HepG2 (cell line): ENCODE measurements around the gene CRISPLD2. TPM values are rescaled to one million over a fixed set of nuclear protein-coding genes. Genes with fewer than 3 reads are reported as not detected.

Experiments
- BCL6 ChIP-seq: IDR thresholded peaks from 2 replicates; pipeline ENCODE4 v1.6.1; 2016; ENCODE audit warnings: missing genetic modification reagents, missing compliant biosample characterization
- FIP1L1 ChIP-seq: fragments of 200-400 bp; formaldehyde crosslinking; IDR thresholded peaks from 2 replicates; pipeline ENCODE4 v1.6.1; 2018; ENCODE audit warnings: low read depth, mild to moderate bottlenecking, low read length, moderate library complexity, borderline replicate concordance; ENCODE audit not compliant: insufficient read depth
- MED8 ChIP-seq: sonication (generic); formaldehyde crosslinking; IDR thresholded peaks from 2 replicates; pipeline ENCODE4 v1.8.1; 2023; ENCODE audit warnings: mild to moderate bottlenecking, missing genetic modification reagents; ENCODE audit not compliant: insufficient replicate concordance
- RXRB ChIP-seq: IDR thresholded peaks from 2 replicates; pipeline ENCODE4 v1.6.1; 2016; ENCODE audit warnings: borderline replicate concordance, missing genetic modification reagents, missing compliant biosample characterization
- SAP130 ChIP-seq: IDR thresholded peaks from 2 replicates; pipeline ENCODE4 v1.6.1; 2016; ENCODE audit warnings: low read depth
- SMARCC2 ChIP-seq: fragments of 450-650 bp; IDR thresholded peaks from 2 replicates; pipeline ENCODE4 v1.6.1; 2017; ENCODE audit warnings: antibody characterized with exemption, mild to moderate bottlenecking
- SOX13 ChIP-seq, 3 experiments: fragments of 450-650 bp in 1 of 3; sonication (generic) in 1 of 3; formaldehyde crosslinking in 1 of 3; IDR thresholded peaks in 2 of 3; conservative IDR thresholded peaks in 1 of 3; 2 replicates each; pipeline versions ENCODE4 v1.5.0 to v1.6.1; 2016 to 2020; ENCODE audit warnings: antibody characterized with exemption in 1 of 3, mild to moderate bottlenecking in 1 of 3, missing compliant biosample characterization in 1 of 3, missing genetic modification reagents in 1 of 3, moderate library complexity in 1 of 3
- SRSF4 ChIP-seq: fragments of 200-400 bp; formaldehyde crosslinking; IDR thresholded peaks from one replicate; pipeline ENCODE4 v1.6.1; 2018; ENCODE audit warnings: mild to moderate bottlenecking, low read depth, low read length, moderate library complexity; ENCODE audit not compliant: poor library complexity, severe bottlenecking
- TGIF2 ChIP-seq: IDR thresholded peaks from 2 replicates; pipeline ENCODE4 v1.6.1; 2016; ENCODE audit warnings: control low read depth, missing compliant biosample characterization
- ZBTB21 ChIP-seq: sonication (generic); formaldehyde crosslinking; IDR thresholded peaks from 2 replicates; pipeline ENCODE4 v1.4.0; 2020; ENCODE audit warnings: missing genetic modification reagents
- ZNF879 ChIP-seq: sonication (generic); formaldehyde crosslinking; IDR thresholded peaks from 2 replicates; pipeline ENCODE4 v1.8.1; 2023; ENCODE audit warnings: missing genetic modification reagents
- polyA plus RNA-seq, 8 experiments: library from polyadenylated mRNA; depleted of rRNA in 3 of 8; stranded (reverse) in 7 of 8; unstranded in 1 of 8; fragments of >200 nt; fragmentation: Illumina TruSeq in 4 of 8; extraction: Trizol in 4 of 8; gene quantifications; 2 replicates each; pipeline versions ENCODE4 v1.2.1 to v1.2.3, GENCODE V29; 2011 to 2016; ENCODE audit warnings: low read depth in 4 of 8, missing spikeins in 1 of 8, mixed read lengths in 1 of 8; ENCODE audit not compliant: insufficient read depth in 1 of 8
- total RNA-seq, 5 experiments: library from RNA; depleted of rRNA; stranded (reverse); fragments of >200 nt; fragmentation: Illumina TruSeq; extraction: Trizol; gene quantifications; 2 replicates each; pipeline ENCODE4 v1.2.3, GENCODE V29; 2016; ENCODE audit warnings: low read depth in 1 of 5
- TF ChIP-seq, protein P1 (sequence below), 2 experiments: sonication (generic) in 1 of 2; formaldehyde crosslinking in 1 of 2; IDR thresholded peaks; 2 replicates each; pipeline versions ENCODE4 v1.6.1 to v1.9.0; 2014 to 2022; ENCODE audit warnings: antibody characterized with exemption in 1 of 2, borderline replicate concordance in 1 of 2, inconsistent platforms in 1 of 2, low read depth in 1 of 2, missing genetic modification reagents in 1 of 2
- TF ChIP-seq, protein P2 (sequence below): sonication (generic); formaldehyde crosslinking; IDR thresholded peaks from 2 replicates; pipeline ENCODE4 v1.8.0; 2022; ENCODE audit warnings: mild to moderate bottlenecking, missing genetic modification reagents, moderate library complexity
- TF ChIP-seq, protein P3 (sequence below): sonication (generic); formaldehyde crosslinking; IDR thresholded peaks from 2 replicates; pipeline ENCODE4 v1.4.0; 2020; ENCODE audit warnings: mild to moderate bottlenecking, missing genetic modification reagents
- TF ChIP-seq, protein P4 (sequence below): sonication (generic); formaldehyde crosslinking; conservative IDR thresholded peaks from 2 replicates; pipeline ENCODE4 v1.4.0; 2020; ENCODE audit warnings: missing genetic modification reagents
- TF ChIP-seq, protein P5 (sequence below): sonication (generic); formaldehyde crosslinking; IDR thresholded peaks from 2 replicates; pipeline ENCODE4 v1.4.0; 2020; ENCODE audit warnings: mild to moderate bottlenecking, low read depth, missing genetic modification reagents

Gene CRISPLD2
- total and polyA plus RNA-seq, 2 of the 13 experiments (the other 11 are each of a cell fraction or from before 2014, with no cell fraction given): 0.04 to 0.31 TPM

DNA sequence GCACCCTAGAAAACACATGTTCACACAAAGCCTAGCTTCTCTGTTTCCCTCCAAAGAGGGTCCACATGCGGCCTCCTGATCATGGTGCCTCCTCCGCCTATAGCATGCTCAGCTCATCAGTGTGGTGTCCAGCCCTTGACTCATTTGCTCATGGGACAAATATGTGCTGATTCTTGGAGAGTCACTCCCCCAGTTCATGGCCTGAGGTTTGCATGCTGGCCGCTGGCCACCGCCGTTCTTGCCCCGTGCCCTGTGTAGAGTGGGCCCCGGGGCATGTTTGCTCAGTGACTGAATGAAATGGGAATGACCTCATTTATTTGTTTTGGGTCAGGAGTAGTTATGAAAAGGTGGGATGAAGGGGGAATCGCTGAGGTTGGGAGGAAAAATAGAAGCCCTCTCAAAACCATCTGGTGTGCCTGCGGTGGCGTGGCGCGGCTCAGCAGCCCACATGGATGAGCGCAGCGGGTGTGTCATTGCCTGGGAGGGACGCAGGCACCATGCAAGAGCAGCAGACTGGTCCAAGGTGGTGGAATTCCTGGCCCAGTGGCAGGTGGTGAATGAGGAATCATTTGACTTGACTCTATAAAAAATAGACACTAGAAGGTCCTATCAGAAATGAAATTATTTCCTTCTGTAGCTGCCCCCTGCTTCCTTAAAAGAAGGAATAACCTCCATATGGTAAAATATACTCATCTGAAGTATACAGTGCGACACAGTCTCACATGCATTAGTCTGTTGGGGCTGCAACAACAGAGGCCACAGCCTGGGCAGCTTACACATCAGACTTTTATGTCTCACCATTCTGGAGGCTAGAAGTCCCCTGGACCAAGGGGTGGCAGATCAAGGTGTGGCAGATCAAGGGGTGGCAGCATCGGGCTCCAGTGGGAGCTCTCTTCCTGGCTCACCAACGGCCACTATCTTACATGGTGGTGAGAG is 31.7 kb downstream of the CRISPLD2 start (continued):
- TF ChIP-seq, protein P1, sequence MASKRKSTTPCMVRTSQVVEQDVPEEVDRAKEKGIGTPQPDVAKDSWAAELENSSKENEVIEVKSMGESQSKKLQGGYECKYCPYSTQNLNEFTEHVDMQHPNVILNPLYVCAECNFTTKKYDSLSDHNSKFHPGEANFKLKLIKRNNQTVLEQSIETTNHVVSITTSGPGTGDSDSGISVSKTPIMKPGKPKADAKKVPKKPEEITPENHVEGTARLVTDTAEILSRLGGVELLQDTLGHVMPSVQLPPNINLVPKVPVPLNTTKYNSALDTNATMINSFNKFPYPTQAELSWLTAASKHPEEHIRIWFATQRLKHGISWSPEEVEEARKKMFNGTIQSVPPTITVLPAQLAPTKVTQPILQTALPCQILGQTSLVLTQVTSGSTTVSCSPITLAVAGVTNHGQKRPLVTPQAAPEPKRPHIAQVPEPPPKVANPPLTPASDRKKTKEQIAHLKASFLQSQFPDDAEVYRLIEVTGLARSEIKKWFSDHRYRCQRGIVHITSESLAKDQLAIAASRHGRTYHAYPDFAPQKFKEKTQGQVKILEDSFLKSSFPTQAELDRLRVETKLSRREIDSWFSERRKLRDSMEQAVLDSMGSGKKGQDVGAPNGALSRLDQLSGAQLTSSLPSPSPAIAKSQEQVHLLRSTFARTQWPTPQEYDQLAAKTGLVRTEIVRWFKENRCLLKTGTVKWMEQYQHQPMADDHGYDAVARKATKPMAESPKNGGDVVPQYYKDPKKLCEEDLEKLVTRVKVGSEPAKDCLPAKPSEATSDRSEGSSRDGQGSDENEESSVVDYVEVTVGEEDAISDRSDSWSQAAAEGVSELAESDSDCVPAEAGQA (IDR thresholded peaks at IDR 0.05; ENCODE audit: low read depth): no peak
- TF ChIP-seq, protein P1 (CRISPR knock-in tag; IDR thresholded peaks at IDR 0.05; ENCODE audit: borderline replicate concordance): 0 out of 2 replicates have a peak, but pooled peaks have one; percentile 23
- TF ChIP-seq ZBTB21 (CRISPR knock-in tag) (no peak), FIP1L1 (no peak), SRSF4 (no peak), ZNF879 (CRISPR knock-in tag) (no peak), SOX13 (IDR thresholded peaks at IDR 0.05) (no peak), SOX13 (CRISPR knock-in tag; conservative IDR thresholded peaks at IDR 0.05 in 1 of 2, IDR thresholded peaks at IDR 0.05 in 1 of 2) (peak in 1 of 2 experiments; percentile 76; a peak in 2 of 4 replicates), SMARCC2 (no peak), BCL6 (CRISPR knock-in tag) (peak; percentile 99), MED8 (CRISPR knock-in tag) (no peak), RXRB (peak; percentile 94), TGIF2 (CRISPR knock-in tag) (peak; percentile 24; the same call in 1 of the 2 replicates), SAP130 (peak; percentile 87)
- TF ChIP-seq, protein P2, sequence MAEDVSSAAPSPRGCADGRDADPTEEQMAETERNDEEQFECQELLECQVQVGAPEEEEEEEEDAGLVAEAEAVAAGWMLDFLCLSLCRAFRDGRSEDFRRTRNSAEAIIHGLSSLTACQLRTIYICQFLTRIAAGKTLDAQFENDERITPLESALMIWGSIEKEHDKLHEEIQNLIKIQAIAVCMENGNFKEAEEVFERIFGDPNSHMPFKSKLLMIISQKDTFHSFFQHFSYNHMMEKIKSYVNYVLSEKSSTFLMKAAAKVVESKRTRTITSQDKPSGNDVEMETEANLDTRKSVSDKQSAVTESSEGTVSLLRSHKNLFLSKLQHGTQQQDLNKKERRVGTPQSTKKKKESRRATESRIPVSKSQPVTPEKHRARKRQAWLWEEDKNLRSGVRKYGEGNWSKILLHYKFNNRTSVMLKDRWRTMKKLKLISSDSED (CRISPR knock-in tag): no peak
- TF ChIP-seq, protein P3, sequence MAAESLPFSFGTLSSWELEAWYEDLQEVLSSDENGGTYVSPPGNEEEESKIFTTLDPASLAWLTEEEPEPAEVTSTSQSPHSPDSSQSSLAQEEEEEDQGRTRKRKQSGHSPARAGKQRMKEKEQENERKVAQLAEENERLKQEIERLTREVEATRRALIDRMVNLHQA: no peak
- TF ChIP-seq, protein P4, sequence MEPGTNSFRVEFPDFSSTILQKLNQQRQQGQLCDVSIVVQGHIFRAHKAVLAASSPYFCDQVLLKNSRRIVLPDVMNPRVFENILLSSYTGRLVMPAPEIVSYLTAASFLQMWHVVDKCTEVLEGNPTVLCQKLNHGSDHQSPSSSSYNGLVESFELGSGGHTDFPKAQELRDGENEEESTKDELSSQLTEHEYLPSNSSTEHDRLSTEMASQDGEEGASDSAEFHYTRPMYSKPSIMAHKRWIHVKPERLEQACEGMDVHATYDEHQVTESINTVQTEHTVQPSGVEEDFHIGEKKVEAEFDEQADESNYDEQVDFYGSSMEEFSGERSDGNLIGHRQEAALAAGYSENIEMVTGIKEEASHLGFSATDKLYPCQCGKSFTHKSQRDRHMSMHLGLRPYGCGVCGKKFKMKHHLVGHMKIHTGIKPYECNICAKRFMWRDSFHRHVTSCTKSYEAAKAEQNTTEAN (CRISPR knock-in tag): peak; percentile 56; the same call in 1 of the 2 replicates
- TF ChIP-seq, protein P5, sequence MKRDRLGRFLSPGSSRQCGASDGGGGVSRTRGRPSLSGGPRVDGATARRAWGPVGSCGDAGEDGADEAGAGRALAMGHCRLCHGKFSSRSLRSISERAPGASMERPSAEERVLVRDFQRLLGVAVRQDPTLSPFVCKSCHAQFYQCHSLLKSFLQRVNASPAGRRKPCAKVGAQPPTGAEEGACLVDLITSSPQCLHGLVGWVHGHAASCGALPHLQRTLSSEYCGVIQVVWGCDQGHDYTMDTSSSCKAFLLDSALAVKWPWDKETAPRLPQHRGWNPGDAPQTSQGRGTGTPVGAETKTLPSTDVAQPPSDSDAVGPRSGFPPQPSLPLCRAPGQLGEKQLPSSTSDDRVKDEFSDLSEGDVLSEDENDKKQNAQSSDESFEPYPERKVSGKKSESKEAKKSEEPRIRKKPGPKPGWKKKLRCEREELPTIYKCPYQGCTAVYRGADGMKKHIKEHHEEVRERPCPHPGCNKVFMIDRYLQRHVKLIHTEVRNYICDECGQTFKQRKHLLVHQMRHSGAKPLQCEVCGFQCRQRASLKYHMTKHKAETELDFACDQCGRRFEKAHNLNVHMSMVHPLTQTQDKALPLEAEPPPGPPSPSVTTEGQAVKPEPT (CRISPR knock-in tag): no peak
